Fibroblast of skin of left biceps (primary cell): Measurements from ENCODE around the gene CADM2.

Experiments used
- DNase-seq, 2 experiments: peaks; one replicate each; pipeline ENCODE4 v3.0.0-alpha.2; 2013; ENCODE audit warnings: low read depth in 2 of 2

CADM2 gene

DNA sequence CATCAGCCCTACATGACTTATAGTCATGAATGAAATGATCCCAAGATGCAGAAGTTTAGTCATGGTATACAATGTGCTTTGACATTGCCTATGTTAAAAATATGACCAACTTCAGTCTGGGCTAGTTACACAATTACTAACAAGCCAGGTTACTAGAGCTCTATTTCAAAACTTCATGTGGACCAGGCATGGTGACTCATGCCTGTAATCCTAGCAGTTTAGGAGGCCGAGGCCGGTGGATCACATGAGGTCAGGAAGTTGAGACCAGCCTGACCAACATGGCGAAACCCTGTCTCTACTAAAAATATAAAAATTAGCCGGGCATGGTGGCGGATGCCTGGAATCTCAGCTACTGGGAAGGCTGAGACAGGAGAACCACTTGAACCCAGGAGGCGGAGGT lies 613.0 kb downstream of the CADM2 start:
- DNase-seq: no peak

DNA sequence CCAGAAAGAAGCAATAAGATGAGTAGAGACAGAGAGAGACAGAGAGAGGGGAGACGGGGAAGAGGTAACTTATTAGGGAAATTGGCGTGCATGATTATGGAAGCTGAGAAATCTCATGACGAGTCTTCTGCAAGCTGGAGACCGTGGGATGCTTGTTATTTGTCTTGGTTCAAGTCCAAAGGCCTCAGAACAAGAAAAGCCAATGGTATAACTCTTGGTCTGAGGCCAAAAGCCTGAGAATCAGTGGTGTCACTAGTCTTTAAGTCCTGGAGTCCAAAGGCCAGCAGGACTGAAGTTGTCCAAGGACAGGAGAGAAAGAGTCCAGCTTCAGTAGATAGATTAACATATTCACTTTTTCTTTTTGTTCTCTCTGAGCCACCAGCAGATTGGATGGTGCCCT lies 613.6 kb downstream of the CADM2 start:
- no peak for DNase-seq

DNA sequence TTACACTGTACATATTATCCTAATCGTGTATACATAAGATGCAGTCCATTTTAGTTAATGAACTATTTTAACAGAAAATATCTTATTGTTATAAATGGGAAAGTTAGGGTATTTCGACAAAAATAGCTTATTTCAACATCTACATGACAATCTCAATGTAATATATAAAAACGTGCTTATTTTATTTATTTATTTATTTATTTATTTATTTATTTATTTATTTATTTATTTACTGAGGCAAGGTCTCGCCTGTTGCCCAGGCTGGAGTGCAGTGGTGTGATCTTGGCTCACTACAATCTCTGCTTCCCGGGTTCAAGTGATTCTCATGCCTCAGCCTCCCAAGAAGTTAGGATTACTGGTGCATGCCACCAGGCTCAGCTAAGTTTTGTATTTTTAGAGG lies 614.2 kb downstream of the CADM2 start:
- DNase-seq: no peak

DNA sequence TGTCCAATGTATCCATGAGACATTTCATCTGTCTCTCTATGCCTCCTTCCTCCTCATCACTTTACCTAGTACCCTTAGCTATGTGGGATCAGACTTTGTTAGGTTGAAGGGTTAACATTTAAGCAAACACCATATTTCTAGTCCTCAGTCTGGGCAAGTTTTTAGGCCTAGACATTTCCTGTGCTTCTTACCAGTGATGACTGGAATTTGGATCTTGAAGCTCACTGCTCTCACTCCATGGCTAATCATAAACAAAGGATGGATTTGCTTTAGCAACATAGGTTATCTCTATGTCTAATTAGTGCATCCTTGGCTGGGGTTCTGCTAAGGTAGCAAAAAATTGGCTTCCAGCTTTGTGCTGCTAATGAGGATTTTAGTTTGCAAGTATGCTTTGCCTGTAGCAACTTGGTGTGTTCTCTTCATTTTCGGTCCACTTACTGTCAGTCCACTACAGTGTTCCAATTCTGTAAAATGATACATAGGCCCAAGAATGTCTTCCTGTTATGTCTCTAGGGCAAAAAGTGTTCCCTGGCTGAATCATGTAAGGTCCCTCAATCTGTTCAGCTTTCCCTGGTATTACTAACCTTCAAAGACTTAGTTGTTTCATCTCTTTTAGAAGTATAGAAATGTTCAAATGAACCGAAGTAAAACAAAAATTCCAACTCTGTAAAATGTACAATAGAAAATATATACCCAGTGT lies 615.4 kb downstream of the CADM2 start:
- DNase-seq: no peak

DNA sequence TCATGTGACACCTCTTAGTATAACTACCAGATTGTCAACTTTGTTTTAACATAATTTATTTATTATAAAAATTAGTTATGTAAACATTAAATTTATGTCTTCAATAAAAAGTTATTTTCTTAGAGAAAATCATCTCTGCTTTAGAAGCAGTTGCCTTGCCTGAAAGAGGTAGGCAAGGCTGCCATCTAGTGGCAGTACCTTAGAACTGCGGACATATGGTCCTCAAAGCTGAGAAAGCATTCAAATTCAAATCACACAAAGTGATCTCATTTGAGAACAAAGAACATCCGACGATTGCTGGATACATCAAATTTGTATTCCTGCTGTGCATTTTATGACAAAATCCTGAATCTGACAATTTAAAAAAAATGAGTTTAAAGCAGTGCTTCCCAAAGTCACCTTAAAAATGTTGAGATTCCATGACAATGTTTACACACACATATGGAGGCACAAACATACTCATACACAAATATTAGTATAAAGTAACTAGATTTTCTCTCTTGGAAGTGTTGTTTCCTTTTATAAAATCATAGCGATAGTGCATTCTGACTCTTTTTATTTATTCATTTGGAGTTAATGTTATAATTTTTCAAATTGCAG lies 617.4 kb downstream of the CADM2 start:
- DNase-seq: peak in 1 of 2 experiments; percentile 17

DNA sequence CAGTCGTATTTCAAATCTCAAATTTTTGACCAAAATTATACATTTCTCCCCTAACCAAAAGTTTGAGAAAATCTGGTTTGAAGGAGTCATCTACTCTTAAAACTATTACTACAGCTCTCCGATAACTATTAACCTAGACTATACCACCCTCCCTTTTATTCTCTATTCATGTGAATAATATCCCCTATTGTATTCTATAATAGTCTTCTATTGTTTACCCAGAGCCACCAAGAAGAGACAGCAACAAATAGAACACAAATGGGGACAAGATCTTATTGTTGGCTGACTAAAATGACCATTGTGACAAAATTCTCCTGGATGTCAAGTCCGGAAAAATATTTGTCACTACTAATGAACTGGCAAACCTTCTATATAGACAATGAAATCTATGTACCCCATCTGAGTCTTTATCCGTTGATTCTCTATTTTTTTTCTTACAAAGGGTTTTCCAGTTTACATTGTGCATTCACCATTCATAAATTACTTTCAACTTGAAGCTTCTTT lies 618.0 kb downstream of the CADM2 start:
- DNase-seq: no peak

DNA sequence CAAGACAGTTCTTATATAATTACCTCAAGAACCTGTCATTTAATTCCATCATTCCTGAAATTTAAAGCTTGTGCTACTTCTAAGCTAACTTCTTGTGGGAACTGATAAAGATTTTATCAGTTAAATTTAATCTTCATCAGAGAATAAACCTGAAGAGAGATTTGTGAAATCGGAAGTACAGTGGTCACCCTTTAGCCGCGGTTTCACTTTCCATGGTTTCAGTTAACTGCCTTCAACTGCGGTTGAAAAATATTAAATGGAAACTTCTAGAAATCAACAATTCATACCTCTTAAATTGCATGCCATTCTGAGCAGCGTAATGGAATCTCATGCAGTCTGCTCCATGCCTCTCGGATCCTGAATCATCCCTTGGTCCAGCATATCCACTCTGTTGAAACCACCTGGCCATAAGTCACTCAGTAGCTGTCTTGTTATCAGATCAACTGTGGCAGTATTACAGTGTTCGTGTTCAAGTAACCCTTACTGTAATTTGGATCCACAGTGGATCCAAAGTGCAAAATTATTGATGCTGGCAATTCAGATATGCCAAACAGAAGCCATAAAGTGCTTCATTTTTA lies 626.1 kb downstream of the CADM2 start:
- DNase-seq: no peak

DNA sequence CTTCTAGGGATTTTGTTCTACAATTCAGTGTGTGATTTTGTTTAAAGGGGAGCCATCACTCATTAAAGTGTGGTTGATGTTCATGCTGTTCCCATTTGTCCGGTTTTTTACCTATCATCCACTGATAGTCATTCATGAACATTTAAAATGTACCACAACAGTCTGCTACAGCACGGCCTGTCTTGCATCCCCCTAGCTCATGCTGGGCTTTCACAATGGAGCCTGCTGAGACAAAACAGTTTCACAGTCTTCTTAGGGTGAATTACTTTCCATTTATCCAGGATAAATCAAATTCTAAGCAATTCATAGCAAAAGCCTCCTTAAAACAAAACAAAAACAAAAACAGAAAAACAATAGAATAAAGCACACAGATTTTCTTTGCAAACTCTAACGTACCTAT lies 627.2 kb downstream of the CADM2 start:
- no peak for DNase-seq

DNA sequence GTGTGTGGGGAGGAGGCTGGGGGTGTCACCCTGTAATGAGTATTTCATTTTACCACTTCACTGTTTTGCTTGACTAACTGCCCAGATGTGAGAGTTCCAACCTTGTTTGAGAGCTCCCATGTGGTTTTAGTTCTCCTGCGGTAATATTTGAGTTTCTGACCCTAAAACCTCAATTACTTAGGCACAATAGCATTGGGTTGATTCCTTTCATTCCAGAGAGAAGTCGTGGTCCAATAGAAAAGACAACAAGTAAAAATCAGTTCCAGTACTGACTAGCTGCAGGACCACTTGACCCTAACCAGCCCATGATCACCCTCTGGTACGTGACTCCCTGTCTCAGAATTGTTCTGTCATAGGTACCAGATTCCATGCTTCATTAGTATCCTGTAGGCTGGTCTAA lies 630.4 kb downstream of the CADM2 start:
- DNase-seq: peak; percentile 59 to 60

DNA sequence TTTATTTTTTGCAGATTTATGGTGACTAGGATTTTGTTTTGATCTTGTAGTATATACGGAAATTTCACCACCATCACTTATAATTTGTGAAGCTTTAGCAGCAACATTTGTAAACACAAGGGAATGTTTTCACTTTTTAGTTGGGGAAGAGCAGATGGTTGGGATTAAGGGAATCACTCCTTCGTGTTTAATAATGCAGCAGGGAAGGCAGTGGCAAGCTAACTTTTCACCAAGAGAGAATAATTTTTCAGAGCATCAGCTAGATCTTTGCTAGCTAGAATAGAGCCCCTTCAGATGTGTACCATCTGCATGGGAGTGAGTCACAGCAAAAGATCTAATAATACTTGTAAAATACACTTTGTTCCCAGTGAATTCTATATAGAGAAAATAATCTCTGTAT lies 632.7 kb downstream of the CADM2 start:
- peak in 1 of 2 experiments; percentile 8 for DNase-seq

DNA sequence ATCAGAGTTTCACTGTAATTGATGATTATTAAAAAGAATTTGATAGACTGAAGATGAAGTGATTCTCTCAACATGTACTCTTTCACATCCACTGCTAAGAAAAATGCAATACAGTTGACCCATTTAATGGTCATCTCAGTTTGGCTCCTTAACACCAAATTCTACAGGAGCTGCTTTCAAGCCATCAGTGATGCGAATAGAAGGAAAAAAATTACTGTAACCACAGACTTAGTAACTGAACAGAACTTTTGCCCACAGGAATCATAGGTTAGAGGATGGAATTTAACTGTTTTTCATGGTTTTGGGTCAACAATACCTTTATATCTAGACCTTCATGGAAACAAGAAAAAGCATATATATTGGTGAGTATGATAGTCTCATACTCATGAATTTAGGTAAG lies 633.5 kb downstream of the CADM2 start:
- DNase-seq: no peak

DNA sequence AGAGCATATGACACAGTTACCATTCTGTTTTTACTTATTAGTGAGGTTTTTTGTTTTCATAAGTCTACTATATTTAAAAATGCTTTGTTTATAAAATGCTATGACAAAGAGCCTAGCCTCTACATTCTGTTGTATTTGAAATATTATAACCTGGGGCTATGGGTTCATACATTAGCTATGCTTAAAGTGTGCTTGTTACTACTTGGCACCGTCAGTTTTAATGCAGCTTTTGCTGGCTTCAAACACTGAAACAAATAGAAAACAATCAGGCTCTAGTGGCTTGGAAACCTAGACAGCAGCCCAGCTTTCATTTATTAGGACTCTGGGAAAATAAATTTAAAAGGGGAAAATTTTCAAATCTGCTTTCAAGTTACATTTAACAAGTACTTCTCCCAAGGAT lies 635.9 kb downstream of the CADM2 start:
- DNase-seq: no peak

DNA sequence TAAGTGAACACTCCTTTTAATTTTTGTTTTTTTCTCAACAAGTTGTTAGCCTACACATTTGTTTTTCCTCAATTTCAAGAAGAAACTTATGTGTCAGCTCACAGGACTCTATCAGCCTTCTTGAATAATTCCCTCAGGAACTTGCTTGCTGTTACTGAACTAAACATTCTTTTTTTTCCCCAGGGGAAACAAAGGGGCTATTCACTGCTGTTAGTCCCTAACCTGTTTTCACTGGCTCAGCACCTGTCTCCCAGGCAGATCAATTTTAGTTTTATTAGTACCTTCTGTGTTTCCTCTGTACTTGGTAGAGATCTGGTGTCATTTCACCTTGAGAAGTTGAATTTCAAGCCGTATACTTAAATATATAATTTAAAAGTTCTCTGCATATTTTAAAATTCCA lies 644.6 kb downstream of the CADM2 start:
- no peak for DNase-seq

DNA sequence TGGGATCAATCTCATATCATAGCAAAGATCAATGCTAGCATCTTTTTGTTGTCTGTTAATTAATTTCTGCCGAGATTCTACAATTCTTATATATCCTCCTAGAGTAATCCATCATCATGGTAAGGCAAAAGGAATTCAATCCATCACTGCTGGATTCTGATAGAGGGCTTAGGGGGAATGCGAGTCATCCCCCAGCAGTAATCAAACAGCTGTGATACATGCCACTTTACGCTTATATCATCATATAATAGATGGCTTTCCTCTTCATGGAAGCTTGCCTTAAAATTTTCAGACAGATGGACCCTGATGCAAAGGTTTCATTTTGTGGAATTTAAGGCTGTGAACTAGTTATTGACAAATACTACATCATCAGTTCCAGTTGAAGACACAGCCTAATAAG lies 645.9 kb downstream of the CADM2 start:
- no peak for DNase-seq

DNA sequence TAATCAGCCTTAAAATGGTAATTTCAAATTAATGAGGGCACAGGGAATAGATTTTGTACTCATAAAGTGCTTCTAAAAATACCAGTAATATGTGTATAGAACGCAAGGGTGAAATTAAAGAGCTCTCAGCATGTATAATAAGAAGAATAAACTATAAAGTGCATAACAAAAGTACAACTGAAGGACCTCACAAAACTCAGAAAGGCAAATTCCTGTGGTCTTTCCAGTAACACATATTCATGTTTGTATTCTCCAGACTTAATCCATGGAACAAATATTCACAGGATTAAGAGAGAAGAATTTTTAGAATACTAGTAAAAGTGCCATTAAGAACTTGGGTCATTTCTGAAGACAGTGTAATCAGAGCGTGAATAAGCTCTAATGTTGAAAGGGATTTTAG lies 646.3 kb downstream of the CADM2 start:
- DNase-seq: no peak

DNA sequence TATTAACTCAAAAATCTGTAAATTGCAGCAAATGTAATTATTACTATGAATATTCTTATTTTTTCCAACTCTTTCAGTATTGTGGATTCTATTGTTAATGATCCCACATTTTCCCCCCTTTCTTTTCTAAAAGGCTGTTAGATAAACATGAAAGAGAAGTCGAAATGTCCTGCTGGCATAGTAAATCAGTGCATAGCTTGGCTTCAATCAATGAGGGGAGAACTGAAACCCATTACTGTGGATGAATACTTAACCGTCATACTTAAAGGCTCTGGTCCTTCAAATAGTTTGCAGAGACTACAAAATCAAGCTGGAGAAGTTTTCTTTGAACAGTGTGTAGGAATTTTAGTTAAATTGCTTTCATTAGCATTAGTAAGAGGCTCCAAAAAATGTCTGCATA lies 667.9 kb downstream of the CADM2 start:
- no peak for DNase-seq

DNA sequence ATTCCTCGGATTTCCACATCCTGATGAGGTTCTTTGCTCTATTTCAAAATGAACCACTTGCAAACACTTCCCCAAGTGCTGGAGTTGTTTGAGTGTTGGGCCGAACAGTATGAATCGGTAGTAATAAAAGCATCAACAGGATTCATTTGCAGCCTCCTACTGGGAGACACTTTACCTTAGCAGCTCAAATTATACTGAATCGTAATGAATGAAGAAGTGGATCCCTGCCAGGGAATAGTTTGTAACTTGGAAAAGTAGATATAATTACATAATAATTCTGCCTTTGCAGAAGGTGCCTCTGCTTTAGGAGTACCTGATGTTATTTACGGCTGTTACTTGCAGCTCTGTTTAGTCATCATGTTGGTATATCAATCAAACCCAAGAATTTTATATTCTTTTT lies 669.1 kb downstream of the CADM2 start:
- no peak for DNase-seq

DNA sequence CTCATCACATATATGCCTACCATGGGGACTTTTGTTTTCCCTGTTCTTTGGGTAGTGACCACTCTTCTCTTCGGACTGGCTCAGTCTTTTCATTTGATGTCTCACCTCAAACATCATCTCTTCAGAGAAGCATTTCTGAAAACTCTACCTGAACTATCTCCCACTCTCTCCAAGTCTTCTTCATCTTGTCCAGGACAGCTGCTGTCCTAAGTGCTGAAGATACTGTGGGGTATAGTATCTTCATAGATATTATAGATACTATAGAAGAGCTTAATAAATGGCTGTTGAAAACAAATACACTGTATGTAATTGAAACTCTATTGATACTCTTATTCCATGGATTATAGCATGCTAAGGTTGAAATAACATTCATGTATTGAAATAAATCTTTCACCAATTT lies 672.3 kb downstream of the CADM2 start:
- no peak for DNase-seq

DNA sequence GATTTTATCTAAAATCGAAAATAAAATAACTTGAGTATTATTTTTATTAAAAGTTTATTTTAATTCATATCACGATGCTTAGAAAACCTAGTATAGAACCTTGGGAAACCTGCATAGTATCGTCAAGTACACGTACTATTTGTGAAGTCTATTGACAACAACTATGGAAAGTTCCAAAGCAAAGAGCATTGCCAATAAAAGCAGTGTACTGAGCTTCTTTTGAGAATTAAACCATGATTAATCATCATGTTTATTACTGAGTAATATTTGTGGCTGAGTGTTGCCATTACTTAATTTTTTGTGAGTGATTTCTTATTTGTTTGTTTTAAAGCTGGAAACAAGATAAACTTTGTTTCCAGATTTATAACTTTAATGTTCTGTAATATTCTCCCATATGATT lies 674.1 kb downstream of the CADM2 start:
- DNase-seq: no peak

DNA sequence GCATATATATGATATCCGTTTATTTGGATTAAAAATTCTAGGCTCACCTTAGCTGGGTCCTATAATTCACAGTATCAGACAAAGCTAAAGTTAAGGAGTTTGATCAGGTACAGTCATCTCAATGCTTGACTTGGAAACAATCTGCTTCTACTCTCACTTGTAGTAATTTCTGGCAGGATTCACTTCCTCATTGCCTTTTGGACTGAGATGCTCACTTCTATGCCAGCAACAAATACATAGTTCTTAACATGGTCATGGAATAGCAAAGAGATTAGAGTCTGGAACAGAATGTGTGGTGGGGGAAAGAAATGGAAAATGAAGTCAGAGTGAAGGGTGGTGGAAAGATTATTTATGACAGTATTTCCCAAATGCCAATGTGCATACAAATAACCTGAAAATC lies 693.6 kb downstream of the CADM2 start:
- no peak for DNase-seq

DNA sequence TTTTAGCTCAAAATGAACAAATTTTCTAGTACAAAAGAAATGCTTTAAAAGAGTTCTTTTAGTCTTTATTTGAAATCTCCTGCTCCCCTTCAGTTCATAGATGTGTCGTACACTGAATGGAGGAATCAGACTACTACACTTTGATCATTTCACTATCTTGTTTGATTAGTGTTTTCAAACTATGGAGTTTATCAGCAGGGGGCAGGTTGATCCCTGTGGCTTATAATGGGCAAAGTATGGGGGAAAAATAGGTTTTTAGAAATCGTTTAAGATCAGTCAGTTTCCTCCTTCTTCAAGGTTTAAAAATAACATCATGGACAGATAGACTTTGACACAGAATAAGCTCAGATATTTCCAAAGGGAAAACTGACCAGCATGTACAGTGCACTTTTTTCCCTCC lies 701.7 kb downstream of the CADM2 start:
- no peak for DNase-seq

DNA sequence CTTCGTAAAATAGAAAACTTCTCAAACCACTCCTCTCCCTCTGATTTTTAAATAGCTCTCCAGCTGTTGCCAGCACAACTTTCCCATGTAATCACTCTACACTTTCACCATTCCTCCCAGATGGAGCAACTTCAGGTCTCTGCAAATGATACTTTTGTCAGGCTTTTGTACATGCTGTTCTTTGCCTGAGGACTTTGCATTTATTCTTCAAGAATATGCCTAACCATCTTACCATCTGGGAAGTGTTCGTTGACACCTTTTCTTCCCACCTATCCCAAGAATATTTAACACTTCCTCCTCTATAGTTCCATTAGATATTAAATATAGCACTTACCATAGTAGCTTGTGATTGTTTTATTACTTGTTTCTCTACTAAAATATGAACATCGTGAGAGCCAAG lies 703.7 kb downstream of the CADM2 start:
- DNase-seq: no peak

DNA sequence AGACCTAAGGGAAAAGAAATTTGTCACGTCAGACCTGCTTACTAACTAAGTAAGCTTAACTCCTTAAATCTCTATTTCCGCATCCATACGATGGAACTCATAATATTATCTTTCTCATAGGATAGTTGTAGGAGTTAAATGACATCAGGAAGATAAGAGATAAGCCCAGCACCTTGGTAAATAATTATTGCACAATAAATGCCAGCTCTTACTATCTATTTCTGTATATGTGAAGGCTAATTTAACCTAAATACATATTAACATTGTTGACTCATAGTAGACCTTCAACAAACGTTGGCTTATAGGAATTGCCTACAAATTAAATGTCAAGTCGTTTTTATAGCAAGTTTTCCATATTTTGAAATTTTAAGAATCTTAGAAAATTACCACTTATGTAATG lies 709.0 kb downstream of the CADM2 start:
- no peak for DNase-seq
